ENCODE data around the gene ARHGAP15.

ARHGAP15 gene

GRCh38 chr2:143787674-143788073, 658.5 kb downstream of the ARHGAP15 start:
- H3K4me3 ChIP-seq (ENCODE audit: low read depth, low read length), result no peak overlapping the region
- TF ChIP-seq CTCF (IDR thresholded peaks at IDR 0.05; ENCODE audit: borderline replicate concordance, insufficient read depth, low read depth, low read length), result no peak

- no peak for TF ChIP-seq CTCF (IDR thresholded peaks at IDR 0.05; ENCODE audit: borderline replicate concordance, insufficient read depth, low read depth, low read length)
These were observed 663.4 kb downstream of the ARHGAP15 start for GRCh38 chr2:143792602-143793001.

GRCh38 chr2:143793381-143793780, 664.2 kb downstream of the ARHGAP15 start:
- TF ChIP-seq CTCF (IDR thresholded peaks at IDR 0.05; ENCODE audit: borderline replicate concordance, insufficient read depth, low read depth, low read length), result no peak
- no peak overlapping the region for H3K4me3 ChIP-seq (ENCODE audit: low read depth, low read length)

More at GRCh38 chr2:143792602-143793001, 663.4 kb downstream of the ARHGAP15 start:
- no peak overlapping the region for H3K4me3 ChIP-seq (ENCODE audit: low read depth, low read length)

DNA sequence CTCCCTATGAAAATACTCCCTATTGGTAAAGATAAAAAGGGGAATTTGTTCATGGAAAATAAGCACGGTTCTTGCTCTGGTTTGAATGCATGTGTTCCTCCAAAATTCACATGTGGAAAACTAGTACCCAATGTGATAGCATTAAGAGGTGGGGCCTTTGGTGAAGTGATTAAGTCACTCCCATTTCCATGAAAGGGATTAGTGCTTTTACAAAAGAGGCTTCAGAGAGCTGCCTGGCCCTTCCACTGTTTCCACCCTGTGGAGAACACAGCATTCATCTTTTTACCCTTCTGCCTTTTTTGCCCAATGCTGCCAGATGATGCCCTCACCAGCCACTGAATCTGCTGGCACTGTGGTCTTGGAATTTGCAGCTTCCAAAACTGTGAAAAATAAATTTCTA, 666.8 kb downstream of the ARHGAP15 start:
- no peak overlapping the region for H3K4me3 ChIP-seq (ENCODE audit: low read depth, low read length)
- no peak for TF ChIP-seq CTCF (IDR thresholded peaks at IDR 0.05; ENCODE audit: borderline replicate concordance, insufficient read depth, low read depth, low read length)

DNA sequence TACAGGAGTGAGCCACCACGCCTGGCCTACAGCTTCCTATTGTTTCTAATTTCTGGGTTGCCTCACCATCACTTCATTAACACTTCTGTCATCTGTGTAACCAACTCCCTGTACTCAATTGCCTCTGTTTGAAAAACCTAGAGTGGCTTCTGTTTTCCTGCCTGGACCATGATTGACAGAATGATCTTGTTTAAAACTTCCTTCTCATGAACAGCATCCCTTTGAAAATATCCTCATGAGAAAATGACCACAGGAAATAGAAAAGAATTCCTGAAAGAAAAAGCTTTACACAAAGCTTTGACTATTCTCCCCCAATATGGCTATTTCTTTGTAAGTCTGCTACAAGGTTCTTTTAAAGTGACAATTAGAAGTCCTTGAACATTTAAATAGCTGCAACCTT, 672.3 kb downstream of the ARHGAP15 start:
- H3K4me3 ChIP-seq (ENCODE audit: low read depth, low read length), result no peak overlapping the region
- no peak for TF ChIP-seq CTCF (IDR thresholded peaks at IDR 0.05; ENCODE audit: borderline replicate concordance, insufficient read depth, low read depth, low read length)

GRCh38 chr2:143802242-143802641, 673.0 kb downstream of the ARHGAP15 start:
- no peak for TF ChIP-seq CTCF (IDR thresholded peaks at IDR 0.05; ENCODE audit: borderline replicate concordance, insufficient read depth, low read depth, low read length)
- no peak overlapping the region for H3K4me3 ChIP-seq (ENCODE audit: low read depth, low read length)

DNA sequence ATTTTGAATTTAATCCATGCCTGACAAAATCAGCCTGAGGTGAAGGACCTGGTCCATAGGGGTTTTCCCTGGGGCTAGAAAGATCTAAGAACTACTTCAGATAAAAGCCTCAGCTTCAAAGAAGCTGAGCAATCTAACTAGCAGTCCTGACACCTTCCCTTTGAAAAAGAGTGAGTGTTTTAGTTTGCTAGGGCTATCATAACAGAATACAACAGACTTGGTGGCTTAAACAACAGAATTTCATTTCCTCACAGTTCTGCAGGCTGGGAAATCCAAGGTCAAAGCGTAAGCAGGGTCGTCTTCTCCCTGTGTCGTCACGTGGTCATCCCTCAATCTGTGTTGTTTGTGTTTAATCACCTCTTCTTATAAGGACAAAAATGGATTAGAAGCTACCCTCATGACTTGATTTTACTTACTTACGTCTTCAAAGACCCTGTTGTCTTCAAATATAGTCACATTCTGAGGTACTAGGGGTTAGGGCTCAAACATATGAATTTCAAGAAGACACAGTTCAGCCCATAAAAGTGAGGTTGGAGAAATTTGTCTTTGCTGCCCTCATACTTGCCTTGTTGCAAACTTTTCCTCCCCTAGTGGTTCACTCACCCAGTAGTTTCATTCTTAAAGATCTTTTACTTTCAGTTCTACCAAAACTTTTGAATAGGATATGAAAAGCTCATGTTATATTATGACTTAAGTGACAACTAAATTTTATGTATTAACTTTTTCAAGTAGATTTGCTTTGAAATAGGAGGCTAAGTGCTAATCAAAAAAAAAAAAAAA, 673.8 kb downstream of the ARHGAP15 start:
- TF ChIP-seq CTCF (IDR thresholded peaks at IDR 0.05; ENCODE audit: borderline replicate concordance, insufficient read depth, low read depth, low read length), result no peak; the same call in 1 of the 2 replicates
- no peak overlapping the region for H3K4me3 ChIP-seq (ENCODE audit: low read depth, low read length)

Measured in GM12875 (cell line).